Raji (cell line): Measurements from ENCODE around the gene NCKAP5.

Source experiments
- POLR2A ChIP-seq: IDR thresholded peaks from 2 replicates; pipeline ENCODE4 v1.6.1; 2011; ENCODE audit warnings: low read depth, low read length, control low read depth; ENCODE audit not compliant: insufficient read depth

Gene NCKAP5

GRCh38 chr2:133061874-133062593, 506.2 kb downstream of the NCKAP5 start:
- TF ChIP-seq POLR2A: no peak

- no peak for TF ChIP-seq POLR2A
These were observed 514.0 kb downstream of the NCKAP5 start for GRCh38 chr2:133054297-133054696.

GRCh38 chr2:133053541-133053940, 514.7 kb downstream of the NCKAP5 start:
- no peak for TF ChIP-seq POLR2A

- no peak for TF ChIP-seq POLR2A
These were observed 522.5 kb downstream of the NCKAP5 start for GRCh38 chr2:133045787-133046186.

GRCh38 chr2:133044556-133044955, 523.7 kb downstream of the NCKAP5 start:
- TF ChIP-seq POLR2A: no peak

- no peak for TF ChIP-seq POLR2A
These were observed 528.1 kb downstream of the NCKAP5 start for GRCh38 chr2:133040170-133040569.

GRCh38 chr2:133039531-133039930, 528.7 kb downstream of the NCKAP5 start:
- no peak for TF ChIP-seq POLR2A

- no peak for TF ChIP-seq POLR2A
These were observed 541.6 kb downstream of the NCKAP5 start for GRCh38 chr2:133026536-133027177.

- TF ChIP-seq POLR2A: no peak
These were observed 543.3 kb downstream of the NCKAP5 start for GRCh38 chr2:133025004-133025403.

GRCh38 chr2:133012847-133013734, 555.2 kb downstream of the NCKAP5 start:
- no peak for TF ChIP-seq POLR2A

GRCh38 chr2:133004623-133005022, 563.6 kb downstream of the NCKAP5 start:
- TF ChIP-seq POLR2A: no peak

- no peak for TF ChIP-seq POLR2A
These were observed 568.8 kb downstream of the NCKAP5 start for GRCh38 chr2:132999421-132999820.

GRCh38 chr2:132998221-132998620, 570.0 kb downstream of the NCKAP5 start:
- no peak for TF ChIP-seq POLR2A

GRCh38 chr2:132991471-132992045, 576.7 kb downstream of the NCKAP5 start:
- no peak for TF ChIP-seq POLR2A

GRCh38 chr2:132984731-132985130, 583.5 kb downstream of the NCKAP5 start:
- TF ChIP-seq POLR2A: no peak
